ENCODE data around the gene TOP2A.

The TOP2A gene

GRCh38 chr17:40447806-40448205 is 30.1 kb upstream of the TOP2A start:
- in situ Hi-C loops (cut with HindIII; ENCODE audit: low pct_unique_long_range_greater_than_20kb, low sequenced_read_pairs): no loop called here
- no peak for TF ChIP-seq JUND (IDR thresholded peaks at IDR 0.05; ENCODE audit: low read depth)
- no peak for DNase-seq (ENCODE audit: low read depth in 1 of 2, low spot score in 1 of 2)

DNA sequence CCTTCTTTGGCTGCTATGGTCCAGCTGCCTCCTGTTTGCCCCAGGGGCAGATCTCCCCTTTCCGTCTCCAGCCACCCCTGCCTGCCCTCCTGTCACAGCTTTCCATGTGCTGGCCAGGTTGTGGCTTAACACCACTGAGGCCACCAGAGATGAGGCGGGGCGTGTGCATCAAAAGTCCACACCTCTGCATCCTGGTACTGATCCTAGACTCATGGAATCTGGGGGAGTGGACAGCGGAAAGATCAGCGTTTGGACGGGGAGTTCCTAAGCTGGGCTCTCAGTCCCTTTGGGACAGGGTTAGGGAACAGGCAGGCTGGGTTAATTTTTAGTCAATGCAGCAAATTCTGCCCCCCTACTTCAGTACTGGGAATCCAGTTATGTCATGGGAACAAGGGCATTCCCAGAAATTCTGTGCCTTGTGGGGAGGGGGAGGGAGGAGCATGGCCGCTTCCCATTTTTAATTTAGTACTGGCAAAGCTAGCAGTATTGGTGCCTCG is 29.5 kb upstream of the TOP2A start:
- in situ Hi-C loops (cut with HindIII; ENCODE audit: low pct_unique_long_range_greater_than_20kb, low sequenced_read_pairs): no loop called here
- no peak for TF ChIP-seq JUND (IDR thresholded peaks at IDR 0.05; ENCODE audit: low read depth)
- peak in 1 of 2 experiments; percentile 80 for DNase-seq (ENCODE audit: low read depth in 1 of 2, low spot score in 1 of 2)

DNA sequence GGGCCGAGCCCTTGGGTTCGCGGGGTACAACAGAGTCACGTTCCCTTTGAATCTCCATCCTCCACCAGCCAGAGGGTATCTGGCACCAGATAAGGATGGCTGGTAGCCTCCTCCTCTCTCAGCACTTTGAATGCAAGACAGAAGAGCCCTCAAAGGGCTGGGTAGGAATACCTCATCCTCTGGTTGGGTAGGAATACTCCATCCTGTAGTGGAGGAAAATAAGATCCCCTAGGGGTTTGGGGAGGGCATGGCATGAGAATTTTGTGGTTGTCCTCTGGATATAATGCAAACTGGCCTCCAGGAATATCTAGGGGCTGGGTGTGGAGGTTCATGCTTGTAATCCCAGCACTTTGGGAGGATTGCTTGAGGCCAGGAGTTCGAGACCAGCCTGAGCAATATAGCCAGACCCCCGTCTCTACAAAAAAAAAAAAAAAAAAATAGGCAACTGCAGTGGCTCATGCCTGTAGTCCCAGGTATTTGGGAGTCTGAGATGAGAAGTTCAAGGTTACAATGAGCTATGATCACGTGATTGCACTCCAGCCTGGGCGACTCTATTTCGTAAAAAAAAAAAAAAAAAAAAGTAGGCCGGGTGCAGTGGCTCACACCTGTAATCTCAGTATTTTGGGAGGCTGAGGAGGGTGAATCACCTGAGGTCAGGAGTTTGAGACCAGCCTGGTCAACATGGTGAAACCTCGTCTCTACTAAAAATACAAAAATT is 28.2 kb upstream of the TOP2A start:
- in situ Hi-C loops (cut with HindIII; ENCODE audit: low pct_unique_long_range_greater_than_20kb, low sequenced_read_pairs): no loop called here
- no peak for TF ChIP-seq JUND (IDR thresholded peaks at IDR 0.05; ENCODE audit: low read depth)
- peak in 1 of 2 experiments; percentile 71 for DNase-seq (ENCODE audit: low read depth in 1 of 2, low spot score in 1 of 2)

DNA sequence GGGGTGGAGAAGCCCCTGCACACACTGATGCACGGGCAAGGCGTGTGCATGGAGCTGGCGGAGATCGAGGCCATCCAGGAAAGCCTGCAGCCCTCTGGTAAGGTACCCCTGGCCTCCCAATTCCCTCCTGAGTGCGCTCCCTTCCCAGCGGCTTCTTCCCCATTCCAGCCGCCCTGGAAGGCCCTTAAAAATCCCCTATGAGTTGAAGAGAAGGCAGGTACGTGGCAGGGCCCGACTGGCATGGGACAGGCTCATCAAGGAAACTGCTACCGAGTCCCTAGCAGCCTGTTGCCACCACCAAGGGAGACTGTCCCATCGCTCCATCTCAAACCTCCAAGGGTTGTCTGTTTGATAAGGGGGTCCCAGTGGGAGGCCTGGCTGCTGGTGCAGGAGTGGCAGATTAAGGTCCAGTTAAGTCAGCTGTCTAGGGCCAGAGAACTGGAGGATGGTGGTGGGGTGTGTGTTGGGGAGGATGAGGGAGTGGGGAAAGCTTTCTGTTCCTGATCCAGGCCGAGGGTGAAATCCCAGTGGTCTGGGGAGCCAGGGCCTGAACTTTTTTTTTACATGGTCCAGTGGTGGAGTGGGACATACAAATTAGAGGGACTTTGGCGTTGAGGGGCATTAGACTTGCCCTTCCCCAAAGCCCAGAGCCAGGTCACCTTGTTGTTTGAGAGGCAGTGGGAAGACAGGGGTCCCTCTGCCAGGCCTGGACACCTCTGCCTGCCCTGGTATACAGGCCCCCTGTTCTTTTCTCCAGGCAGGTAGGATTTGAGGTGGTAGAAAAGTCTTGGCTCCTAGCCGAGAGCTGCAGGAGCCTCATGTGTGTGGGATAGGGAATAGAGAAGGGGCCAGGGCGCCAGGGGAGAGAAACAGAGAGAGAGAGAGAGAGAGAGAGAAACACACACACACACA is 26.5 kb upstream of the TOP2A start:
- peak in 1 of 2 experiments; percentile 59 for DNase-seq (ENCODE audit: low read depth in 1 of 2, low spot score in 1 of 2)
- TF ChIP-seq JUND (IDR thresholded peaks at IDR 0.05; ENCODE audit: low read depth): no peak
- in situ Hi-C loops (cut with HindIII; ENCODE audit: low pct_unique_long_range_greater_than_20kb, low sequenced_read_pairs): no loop called here

DNA sequence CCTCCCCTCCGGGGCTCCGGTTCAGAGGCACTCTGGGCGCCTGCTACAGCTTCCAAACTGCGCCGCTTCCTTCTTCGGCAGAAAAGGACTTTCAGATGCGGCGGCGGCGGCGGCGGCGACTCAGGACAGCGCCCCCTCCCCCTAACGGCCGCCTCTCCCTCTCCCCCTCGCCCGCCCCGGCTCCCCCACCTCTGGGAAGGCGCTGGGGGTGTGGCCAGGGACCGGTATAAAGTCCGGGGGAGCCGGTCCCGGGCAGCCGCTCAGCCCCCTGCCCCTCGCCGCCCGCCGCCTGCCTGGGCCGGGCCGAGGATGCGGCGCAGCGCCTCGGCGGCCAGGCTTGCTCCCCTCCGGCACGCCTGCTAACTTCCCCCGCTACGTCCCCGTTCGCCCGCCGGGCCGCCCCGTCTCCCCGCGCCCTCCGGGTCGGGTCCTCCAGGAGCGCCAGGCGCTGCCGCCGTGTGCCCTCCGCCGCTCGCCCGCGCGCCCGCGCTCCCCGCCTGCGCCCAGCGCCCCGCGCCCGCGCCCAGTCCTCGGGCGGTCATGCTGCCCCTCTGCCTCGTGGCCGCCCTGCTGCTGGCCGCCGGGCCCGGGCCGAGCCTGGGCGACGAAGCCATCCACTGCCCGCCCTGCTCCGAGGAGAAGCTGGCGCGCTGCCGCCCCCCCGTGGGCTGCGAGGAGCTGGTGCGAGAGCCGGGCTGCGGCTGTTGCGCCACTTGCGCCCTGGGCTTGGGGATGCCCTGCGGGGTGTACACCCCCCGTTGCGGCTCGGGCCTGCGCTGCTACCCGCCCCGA is 25.7 kb upstream of the TOP2A start, which contains the start of gene IGFBP4:
Gene IGFBP4 (plus strand): TSS at position 255 of the 792 bp plus-strand sequence. CDS start 286 bp downstream, at position 541.
- peak; percentile 79 to 88 for DNase-seq (ENCODE audit: low read depth in 1 of 2, low spot score in 1 of 2)
- no peak for TF ChIP-seq JUND (IDR thresholded peaks at IDR 0.05; ENCODE audit: low read depth)
- in situ Hi-C loops (cut with HindIII; ENCODE audit: low pct_unique_long_range_greater_than_20kb, low sequenced_read_pairs): no loop called here

DNA sequence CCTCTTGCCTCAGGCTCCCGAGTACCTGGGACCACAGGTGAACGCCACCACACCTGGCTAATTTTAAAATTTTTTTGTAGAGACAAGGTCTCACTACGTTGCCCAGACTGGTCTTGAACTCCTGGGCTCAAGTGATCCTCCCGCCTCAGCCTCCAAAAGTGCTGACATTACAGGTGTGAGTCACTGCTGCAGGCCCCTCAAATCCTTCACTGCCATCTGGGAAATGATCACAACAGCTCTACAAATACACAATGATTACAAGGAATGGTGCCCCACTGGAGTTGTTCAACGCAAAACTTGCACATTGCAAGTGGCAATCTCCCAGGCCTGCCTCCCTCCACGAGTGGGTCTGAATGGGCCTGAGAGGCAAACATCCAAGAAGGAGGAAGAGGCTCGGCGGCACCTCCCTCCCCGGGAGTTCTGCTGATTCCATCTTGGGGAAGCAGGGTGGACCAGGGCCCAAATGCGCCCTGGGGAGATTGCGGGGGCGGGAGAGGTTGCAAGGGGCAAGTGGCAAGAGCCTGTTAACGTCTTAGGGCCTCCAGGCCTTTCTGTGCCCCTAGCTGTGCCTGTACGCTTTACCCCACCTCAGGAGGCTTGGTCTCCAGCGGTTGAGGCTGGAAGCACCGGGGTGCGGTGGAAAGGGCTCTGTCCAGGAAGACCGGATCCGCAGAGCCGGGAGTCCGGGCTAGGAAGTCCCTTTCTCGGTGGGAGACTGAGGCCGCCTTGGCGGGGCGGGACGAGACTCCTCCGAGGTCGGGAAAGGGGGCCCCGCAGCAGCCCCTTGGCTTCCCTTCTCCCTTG is 24.9 kb upstream of the TOP2A start:
- in situ Hi-C loops (cut with HindIII; ENCODE audit: low pct_unique_long_range_greater_than_20kb, low sequenced_read_pairs): no loop called here
- peak in 1 of 2 experiments; percentile 59 for DNase-seq (ENCODE audit: low read depth in 1 of 2, low spot score in 1 of 2)
- no peak for TF ChIP-seq JUND (IDR thresholded peaks at IDR 0.05; ENCODE audit: low read depth)

DNA sequence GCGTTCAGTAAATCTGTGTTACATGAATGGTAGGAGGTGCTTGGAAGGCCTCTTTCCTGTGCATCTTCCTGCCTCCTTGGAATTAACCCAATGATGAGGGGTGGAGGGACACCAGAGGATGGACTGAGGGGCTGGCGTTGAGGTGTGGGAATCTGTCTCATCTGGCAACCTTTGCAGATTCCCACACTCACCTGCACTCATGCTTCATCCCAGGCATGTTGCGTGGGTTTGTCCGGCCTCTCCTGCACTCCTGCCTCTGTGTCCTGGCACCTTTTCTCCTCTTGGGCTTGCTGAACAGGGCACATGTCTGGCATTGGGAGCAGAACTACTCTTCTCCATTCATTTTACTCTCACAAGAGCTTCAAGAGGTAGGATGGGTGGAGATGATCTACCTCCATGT is 22.5 kb upstream of the TOP2A start:
- TF ChIP-seq JUND (IDR thresholded peaks at IDR 0.05; ENCODE audit: low read depth): no peak
- in situ Hi-C loops (cut with HindIII; ENCODE audit: low pct_unique_long_range_greater_than_20kb, low sequenced_read_pairs): no loop called here
- DNase-seq (ENCODE audit: low read depth in 1 of 2, low spot score in 1 of 2): no peak

- no peak for TF ChIP-seq JUND (IDR thresholded peaks at IDR 0.05; ENCODE audit: low read depth)
- in situ Hi-C loops (cut with HindIII; ENCODE audit: low pct_unique_long_range_greater_than_20kb, low sequenced_read_pairs): no loop called here
These were observed 19.5 kb upstream of the TOP2A start for GRCh38 chr17:40437095-40437732.

GRCh38 chr17:40436636-40437035 is 18.9 kb upstream of the TOP2A start:
- in situ Hi-C loops (cut with HindIII; ENCODE audit: low pct_unique_long_range_greater_than_20kb, low sequenced_read_pairs): no loop called here

More at GRCh38 chr17:40437095-40437732, 19.5 kb upstream of the TOP2A start:
- DNase-seq (ENCODE audit: low read depth in 1 of 2, low spot score in 1 of 2): no peak

GRCh38 chr17:40433551-40434415 is 16.1 kb upstream of the TOP2A start:
- no peak for TF ChIP-seq JUND (IDR thresholded peaks at IDR 0.05; ENCODE audit: low read depth)
- in situ Hi-C loops (cut with HindIII; ENCODE audit: low pct_unique_long_range_greater_than_20kb, low sequenced_read_pairs): no loop called here
- peak in 1 of 2 experiments; percentile 63 for DNase-seq (ENCODE audit: low read depth in 1 of 2, low spot score in 1 of 2)

More at GRCh38 chr17:40436636-40437035, 18.9 kb upstream of the TOP2A start:
- no peak for DNase-seq (ENCODE audit: low read depth in 1 of 2, low spot score in 1 of 2)
- TF ChIP-seq JUND (IDR thresholded peaks at IDR 0.05; ENCODE audit: low read depth): no peak
